Loucy (cell line): Measurements from ENCODE around the gene PGF.

Experiments
- CTCF ChIP-seq: fragments of 200-600 bp; sonication (generic); conservative IDR thresholded peaks from 2 replicates; pipeline ENCODE4 v1.5.1; 2014; ENCODE audit warnings: mild to moderate bottlenecking, antibody characterized with exemption, low read length
- EZH2phosphoT487 ChIP-seq: fragments of 200-600 bp; IDR thresholded peaks from 2 replicates; pipeline ENCODE4 v1.6.1; 2018; ENCODE audit warnings: antibody characterized with exemption, mild to moderate bottlenecking, moderate library complexity, borderline replicate concordance

DNA sequence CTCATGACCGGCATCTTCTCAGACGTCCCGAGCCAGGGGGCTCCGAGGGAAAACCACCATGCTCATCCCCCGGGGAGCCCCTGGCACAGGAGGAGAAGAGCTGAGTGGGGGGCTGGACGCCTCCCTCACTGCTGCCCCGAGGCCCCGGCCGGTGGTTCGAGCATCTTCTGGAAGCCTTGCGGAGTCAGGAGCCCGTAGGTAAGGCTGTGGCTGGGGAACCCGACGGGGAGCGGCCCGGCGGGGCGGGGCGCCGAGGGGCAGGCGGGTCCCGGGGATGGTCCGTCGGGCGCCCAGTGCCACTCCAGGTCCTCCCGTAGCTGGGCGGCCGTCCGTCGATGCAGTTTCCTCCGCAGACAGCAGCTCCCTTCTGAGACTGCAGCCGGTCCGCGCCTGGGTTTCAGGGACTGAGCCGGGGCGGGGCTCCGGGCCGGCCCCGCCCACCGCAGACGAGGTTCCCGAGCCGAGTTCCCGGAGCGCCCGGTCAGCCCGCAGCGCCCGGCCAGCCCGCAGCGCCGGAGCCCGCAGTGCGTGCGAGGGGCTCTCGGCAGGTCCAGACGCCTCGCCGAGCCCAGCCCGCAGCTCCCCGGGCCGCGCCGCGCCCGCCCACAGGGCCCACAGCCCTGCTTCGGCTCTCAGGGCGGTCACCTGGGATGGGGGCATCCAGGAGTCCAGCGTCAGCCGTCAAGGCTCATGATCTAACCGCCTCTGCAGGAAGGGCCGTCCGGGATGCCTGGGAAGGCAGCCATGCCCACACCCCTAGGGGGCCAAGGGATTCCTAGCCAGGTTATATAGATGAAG is at the start of gene PGF:
- no peak for TF ChIP-seq CTCF
- no peak for TF ChIP-seq EZH2phosphoT487
